VCaP (cell line): ENCODE results near the gene RASGEF1C.

ENCODE experiments used
- H3K27ac ChIP-seq: fragments of 450-650 bp; 2 replicates; pipeline ENCODE4 v1.5.1; 2017
- CTCF ChIP-seq: fragments of 450-650 bp; conservative IDR thresholded peaks from 2 replicates; pipeline ENCODE4 v1.5.1; 2017; ENCODE audit warnings: mild to moderate bottlenecking, moderate library complexity

Gene RASGEF1C

DNA sequence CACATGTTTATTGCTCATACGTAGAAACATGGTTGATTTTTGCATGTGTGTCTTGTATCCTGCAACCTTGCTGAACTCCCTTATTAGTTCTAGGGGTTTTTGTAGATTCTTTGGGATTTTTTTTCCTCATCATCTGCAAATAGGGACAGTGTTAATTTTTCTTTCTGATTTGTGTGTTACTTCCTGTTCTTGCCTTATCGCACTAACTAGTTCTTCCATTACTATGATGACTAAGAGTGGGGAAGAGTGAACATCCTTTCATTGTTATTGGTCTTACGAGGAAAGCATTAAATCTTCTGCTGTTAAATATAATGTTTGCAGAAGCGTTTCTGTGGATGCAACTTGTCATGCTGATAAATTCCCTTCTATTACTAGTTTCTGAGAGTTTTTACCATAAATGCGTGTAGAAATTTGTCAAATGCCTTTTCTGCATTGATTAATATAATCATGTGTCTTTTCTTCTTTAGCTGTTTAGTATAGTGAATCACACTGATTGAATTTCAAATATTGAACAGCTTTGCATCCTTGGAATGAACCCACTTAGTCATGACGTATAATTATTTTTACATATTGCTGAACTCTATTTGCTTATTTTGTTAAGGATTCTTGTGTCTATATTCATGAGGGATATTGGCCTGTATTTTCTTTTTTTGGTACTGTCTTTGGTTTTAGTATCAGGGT, 105.4 kb downstream of the RASGEF1C start:
- no peak for TF ChIP-seq CTCF
- H3K27ac ChIP-seq: no peak overlapping the region

- TF ChIP-seq CTCF: no peak
These were observed 106.4 kb downstream of the RASGEF1C start for GRCh38 chr5:180102636-180103035.

GRCh38 chr5:180101451-180102105, 107.4 kb downstream of the RASGEF1C start:
- no peak for TF ChIP-seq CTCF
- H3K27ac ChIP-seq: no peak overlapping the region

More at GRCh38 chr5:180102636-180103035, 106.4 kb downstream of the RASGEF1C start:
- H3K27ac ChIP-seq: no peak overlapping the region

DNA sequence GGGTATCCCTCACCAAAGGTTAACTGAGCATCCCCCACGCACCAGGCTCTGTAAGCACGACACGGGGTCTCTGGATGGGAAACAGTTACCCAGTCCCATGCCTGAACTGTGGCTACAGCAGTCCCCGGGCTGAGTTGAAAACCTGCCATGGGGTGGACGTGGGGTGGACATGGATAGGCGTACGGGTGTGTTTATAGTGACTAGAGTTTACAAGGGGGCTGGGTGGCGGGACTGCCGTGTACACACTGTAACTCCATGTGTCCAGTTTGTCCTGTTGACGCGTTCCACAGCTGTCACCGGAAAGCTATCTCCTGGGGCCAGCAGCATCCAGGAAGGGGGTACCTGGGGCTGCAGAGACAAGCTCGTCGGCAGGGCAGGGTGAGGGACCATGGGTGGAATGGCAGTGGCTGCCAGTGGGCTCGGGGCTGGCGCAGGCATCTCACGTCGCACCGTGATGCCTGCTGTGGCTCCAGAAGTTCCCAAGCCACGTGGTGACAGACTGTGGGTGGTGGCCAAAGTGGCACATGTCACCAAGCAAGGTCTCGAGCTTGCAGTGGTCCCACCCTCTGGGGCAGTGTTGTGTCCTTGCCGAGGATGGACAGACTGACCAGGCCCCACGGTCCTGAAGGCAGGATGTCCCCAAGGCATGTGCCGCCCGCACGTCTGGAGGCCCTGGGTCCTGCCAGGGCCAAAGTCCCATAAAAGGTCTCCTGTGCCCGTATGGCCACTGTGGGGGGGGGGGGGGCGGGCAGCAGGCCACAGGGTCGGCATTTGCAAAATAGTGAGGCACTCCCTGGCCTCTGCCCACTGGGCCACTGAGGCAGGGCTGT, 108.2 kb downstream of the RASGEF1C start:
- H3K27ac ChIP-seq: no peak overlapping the region
- no peak for TF ChIP-seq CTCF

DNA sequence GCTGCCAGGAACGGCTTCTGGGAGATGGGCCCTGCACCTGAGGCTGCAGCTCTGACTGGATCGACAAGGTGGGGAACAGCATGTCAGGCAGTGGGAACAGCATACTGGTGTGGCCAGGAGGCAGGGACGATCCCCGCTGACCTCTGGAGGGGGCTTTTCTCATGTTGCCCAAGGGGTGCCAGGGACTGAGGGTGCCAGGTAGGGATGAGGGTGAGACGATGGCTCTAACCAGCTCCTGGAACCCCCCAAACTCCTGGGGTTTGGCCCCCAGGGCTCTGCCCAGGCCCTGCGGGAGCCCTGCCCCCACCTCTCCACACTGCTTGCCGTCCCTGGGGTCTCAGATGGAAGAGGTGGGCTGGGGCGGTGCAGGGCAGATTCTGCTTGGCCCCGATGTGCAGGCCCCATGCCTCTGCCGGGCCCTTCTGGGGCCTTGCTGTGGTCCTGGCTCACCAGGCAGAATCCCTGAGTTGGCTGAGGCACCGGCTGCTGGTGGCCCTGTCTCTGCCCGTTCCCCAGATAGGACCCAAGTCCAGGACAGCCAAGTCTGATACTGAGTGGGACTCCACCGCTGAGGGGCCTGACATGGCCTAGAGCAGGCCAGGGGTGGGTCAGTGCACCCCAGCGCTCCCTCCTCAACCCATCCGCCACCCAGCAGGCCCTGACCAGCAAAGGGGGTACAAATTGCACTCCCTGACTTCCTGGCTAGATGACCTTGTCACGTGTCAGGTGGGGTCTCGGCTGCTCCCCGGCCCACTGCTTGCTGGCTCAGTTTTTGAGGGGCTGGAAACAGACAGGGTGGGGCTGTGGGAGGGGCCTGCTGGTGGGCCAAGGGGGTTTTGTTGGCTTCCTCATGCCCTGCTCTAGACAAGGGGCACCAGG, 109.0 kb downstream of the RASGEF1C start:
- no peak overlapping the region for H3K27ac ChIP-seq
- TF ChIP-seq CTCF: no peak

DNA sequence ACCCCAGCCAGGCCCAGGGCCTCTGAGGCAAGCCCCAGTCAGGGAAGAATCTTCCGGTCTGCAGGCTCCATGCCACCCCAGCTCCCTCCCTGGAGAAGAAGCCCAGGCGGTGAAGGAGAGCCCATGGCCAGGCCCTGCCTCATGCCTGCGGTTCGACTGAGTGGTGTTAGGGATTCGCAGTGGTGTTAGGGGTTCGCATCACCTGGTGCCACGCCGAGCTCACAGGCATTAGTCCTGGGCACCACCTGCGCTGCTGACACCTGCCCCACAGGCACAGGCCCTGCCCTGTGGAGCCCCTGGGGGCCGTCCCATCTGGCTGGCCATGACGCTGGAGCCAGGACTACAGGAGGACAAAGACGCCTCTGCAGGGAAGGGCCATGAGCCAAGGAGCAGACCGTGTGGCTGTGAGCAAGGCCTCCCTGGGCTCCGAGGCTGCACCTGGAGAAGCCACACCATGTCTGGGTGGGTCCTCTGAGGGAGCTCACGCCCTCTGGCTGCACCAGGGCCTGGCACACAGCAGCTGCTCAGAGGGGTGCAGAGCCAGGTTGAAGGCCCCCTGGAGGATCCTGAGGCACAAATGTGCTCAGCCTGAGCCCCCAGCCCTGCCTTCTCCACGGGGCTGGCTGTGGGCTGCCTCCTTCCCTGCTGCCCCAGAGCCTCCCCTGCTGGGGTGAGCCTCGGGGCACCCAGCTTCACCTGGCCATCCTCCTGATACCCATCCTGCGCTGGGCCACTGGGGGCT, 109.8 kb downstream of the RASGEF1C start:
- no peak for TF ChIP-seq CTCF
- H3K27ac ChIP-seq: no peak overlapping the region
